ENCODE results near the gene FOXP3.

Gene FOXP3

GRCh38 chrX:49272421-49272820 is 7.9 kb upstream of the FOXP3 start:
- TF ChIP-seq EP300 (IDR thresholded peaks at IDR 0.05; ENCODE audit: borderline replicate concordance) (no peak), CEBPB (IDR thresholded peaks at IDR 0.05) (no peak), RAD21 (IDR thresholded peaks at IDR 0.05; ENCODE audit: low read depth) (no peak)
- TF ChIP-seq, protein P1, sequence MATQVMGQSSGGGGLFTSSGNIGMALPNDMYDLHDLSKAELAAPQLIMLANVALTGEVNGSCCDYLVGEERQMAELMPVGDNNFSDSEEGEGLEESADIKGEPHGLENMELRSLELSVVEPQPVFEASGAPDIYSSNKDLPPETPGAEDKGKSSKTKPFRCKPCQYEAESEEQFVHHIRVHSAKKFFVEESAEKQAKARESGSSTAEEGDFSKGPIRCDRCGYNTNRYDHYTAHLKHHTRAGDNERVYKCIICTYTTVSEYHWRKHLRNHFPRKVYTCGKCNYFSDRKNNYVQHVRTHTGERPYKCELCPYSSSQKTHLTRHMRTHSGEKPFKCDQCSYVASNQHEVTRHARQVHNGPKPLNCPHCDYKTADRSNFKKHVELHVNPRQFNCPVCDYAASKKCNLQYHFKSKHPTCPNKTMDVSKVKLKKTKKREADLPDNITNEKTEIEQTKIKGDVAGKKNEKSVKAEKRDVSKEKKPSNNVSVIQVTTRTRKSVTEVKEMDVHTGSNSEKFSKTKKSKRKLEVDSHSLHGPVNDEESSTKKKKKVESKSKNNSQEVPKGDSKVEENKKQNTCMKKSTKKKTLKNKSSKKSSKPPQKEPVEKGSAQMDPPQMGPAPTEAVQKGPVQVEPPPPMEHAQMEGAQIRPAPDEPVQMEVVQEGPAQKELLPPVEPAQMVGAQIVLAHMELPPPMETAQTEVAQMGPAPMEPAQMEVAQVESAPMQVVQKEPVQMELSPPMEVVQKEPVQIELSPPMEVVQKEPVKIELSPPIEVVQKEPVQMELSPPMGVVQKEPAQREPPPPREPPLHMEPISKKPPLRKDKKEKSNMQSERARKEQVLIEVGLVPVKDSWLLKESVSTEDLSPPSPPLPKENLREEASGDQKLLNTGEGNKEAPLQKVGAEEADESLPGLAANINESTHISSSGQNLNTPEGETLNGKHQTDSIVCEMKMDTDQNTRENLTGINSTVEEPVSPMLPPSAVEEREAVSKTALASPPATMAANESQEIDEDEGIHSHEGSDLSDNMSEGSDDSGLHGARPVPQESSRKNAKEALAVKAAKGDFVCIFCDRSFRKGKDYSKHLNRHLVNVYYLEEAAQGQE (IDR thresholded peaks at IDR 0.05; ENCODE audit: low read depth), result no peak

- no peak for TF ChIP-seq CREB1 (IDR thresholded peaks at IDR 0.05; ENCODE audit: low read depth)
- TF ChIP-seq, protein P1 (IDR thresholded peaks at IDR 0.05; ENCODE audit: low read depth), result no peak
- TF ChIP-seq TAF1 (IDR thresholded peaks at IDR 0.05; ENCODE audit: low read depth), result no peak
- no peak for TF ChIP-seq TEAD4 (IDR thresholded peaks at IDR 0.05)
- TF ChIP-seq EP300 (IDR thresholded peaks at IDR 0.05; ENCODE audit: borderline replicate concordance), result no peak
These were observed 6.8 kb upstream of the FOXP3 start for GRCh38 chrX:49271341-49271740.

DNA sequence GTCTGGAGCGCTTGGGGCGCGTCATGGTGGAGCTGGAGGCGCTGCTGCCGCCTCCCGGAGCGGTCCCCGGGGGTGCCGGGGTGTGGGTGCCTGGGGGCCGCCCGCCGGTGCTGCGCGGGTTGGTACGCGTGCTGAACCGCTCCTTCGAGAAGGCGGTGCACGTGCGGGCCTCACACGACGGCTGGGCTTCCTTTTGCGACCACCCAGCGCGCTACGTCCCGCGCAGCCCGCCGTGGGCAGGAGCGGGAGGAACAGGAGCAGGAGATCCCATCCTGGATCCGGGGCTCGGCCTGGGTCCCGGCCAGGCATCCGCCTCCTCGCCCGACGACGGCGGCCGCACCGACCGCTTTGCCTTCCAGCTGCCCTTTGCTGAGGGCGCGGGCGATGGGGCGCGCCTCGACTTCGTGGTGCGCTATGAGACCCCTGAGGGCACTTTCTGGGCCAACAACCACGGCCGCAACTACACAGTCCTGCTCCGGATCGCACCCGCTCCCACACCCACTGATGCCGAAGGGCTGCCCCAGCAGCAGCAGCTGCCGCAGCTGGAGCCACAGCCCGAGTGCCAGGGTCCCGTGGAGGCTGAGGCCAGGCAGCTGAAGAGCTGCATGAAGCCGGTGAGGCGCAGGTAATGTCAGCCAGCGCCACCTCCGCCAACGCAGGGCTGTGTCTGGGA is 5.9 kb upstream of the FOXP3 start:
- TF ChIP-seq MAX (IDR thresholded peaks at IDR 0.05), result peak; percentile 82
- no peak for TF ChIP-seq RAD21 (IDR thresholded peaks at IDR 0.05; ENCODE audit: low read depth)
- no peak for TF ChIP-seq TEAD4 (IDR thresholded peaks at IDR 0.05)

DNA sequence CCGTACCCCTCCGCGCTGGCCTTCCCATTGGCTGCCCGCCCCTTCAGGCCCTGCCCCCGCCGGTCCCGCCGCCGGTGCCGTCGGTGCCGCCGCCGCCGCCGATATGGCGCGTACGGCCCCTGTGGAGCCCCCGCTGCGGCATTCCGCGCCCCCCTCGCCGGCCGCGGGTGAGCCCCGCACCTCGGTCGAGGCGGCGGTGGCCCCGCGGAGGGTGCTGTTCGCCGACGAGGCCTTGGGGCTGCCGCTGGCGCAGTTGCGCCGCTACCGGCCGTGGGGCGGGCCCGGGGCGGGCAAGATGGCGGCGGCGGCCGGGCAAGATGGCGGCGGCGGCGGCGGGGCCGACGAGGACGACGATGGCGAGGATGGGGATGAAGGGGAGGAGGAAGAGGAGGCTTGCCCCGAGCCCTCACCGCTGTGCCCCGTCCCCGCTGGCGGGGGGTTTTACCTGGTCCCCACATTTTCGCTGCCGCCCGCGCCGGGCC is 5.3 kb upstream of the FOXP3 start, which contains the start of gene PPP1R3F:
Gene PPP1R3F, plus strand, starts transcription at position 27 of the 482 bp plus-strand sequence. Its CDS starts 77 bp downstream, at position 104.
- TF ChIP-seq CREB1 (IDR thresholded peaks at IDR 0.05; ENCODE audit: low read depth) (no peak), CEBPB (IDR thresholded peaks at IDR 0.05) (no peak), YY1 (IDR thresholded peaks at IDR 0.05; ENCODE audit: low read depth) (peak; percentile 91), EGR1 (IDR thresholded peaks at IDR 0.05) (no peak), EP300 (IDR thresholded peaks at IDR 0.05; ENCODE audit: borderline replicate concordance) (0 out of 2 replicates have a peak, but pooled peaks have one; percentile 8), MAX (IDR thresholded peaks at IDR 0.05) (no peak; the same call in 1 of the 2 replicates), RAD21 (IDR thresholded peaks at IDR 0.05; ENCODE audit: low read depth) (no peak), FOXM1 (IDR thresholded peaks at IDR 0.05; ENCODE audit: borderline replicate concordance, low read depth) (no peak), TEAD4 (IDR thresholded peaks at IDR 0.05) (no peak), TAF1 (IDR thresholded peaks at IDR 0.05; ENCODE audit: low read depth) (peak; percentile 40; the same call in 1 of the 2 replicates), NFIC (IDR thresholded peaks at IDR 0.05) (no peak), ZBTB7A (IDR thresholded peaks at IDR 0.05; ENCODE audit: low read depth) (no peak), TCF12 (IDR thresholded peaks at IDR 0.05; ENCODE audit: low read depth) (no peak)
- TF ChIP-seq, protein P2, sequence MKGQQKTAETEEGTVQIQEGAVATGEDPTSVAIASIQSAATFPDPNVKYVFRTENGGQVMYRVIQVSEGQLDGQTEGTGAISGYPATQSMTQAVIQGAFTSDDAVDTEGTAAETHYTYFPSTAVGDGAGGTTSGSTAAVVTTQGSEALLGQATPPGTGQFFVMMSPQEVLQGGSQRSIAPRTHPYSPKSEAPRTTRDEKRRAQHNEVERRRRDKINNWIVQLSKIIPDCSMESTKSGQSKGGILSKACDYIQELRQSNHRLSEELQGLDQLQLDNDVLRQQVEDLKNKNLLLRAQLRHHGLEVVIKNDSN (IDR thresholded peaks at IDR 0.05), result no peak
- TF ChIP-seq, protein P1 (IDR thresholded peaks at IDR 0.05; ENCODE audit: low read depth), result no peak

GRCh38 chrX:49269010-49269766 is 4.7 kb upstream of the FOXP3 start:
- TF ChIP-seq ZBTB7A (IDR thresholded peaks at IDR 0.05; ENCODE audit: low read depth) (no peak), NFIC (IDR thresholded peaks at IDR 0.05) (peak; percentile 61), FOXM1 (IDR thresholded peaks at IDR 0.05; ENCODE audit: borderline replicate concordance, low read depth) (no peak), MAX (IDR thresholded peaks at IDR 0.05) (no peak; the same call in 1 of the 2 replicates), YY1 (IDR thresholded peaks at IDR 0.05; ENCODE audit: low read depth) (0 out of 2 replicates have a peak, but pooled peaks have one; percentile 8), EGR1 (IDR thresholded peaks at IDR 0.05) (peak; percentile 92), CREB1 (IDR thresholded peaks at IDR 0.05; ENCODE audit: low read depth) (peak; percentile 77), TAF1 (IDR thresholded peaks at IDR 0.05; ENCODE audit: low read depth) (no peak)
- TF ChIP-seq, protein P2 (IDR thresholded peaks at IDR 0.05), result no peak

All from Ishikawa (cell line).